OCI-LY7 (cell line): ENCODE data around the gene NF1. TPM values are rescaled to one million over a fixed set of nuclear protein-coding genes. Genes with fewer than 3 reads are reported as not detected.

ENCODE experiments used
- BruUV-seq: library from RNA; stranded (reverse); fragments of 400-500 nt; replicated peaks from 2 replicates; lab custom pipeline; 2021; lab: Mats Ljungman, UMichigan
- CTCF ChIA-PET: fragments of 300-600 bp; sonication (Branson Sonifier 250); formaldehyde crosslinking; loops from one replicate; lab custom pipeline; 2022; ENCODE audit warnings: antibody characterized with exemption; ENCODE audit not compliant: unreplicated experiment; lab: Charles Lee
- POLR2A ChIA-PET: fragments of 300-600 bp; sonication (Branson Sonifier 250); formaldehyde crosslinking; loops from one replicate; lab custom pipeline; 2022; ENCODE audit warnings: antibody characterized with exemption; lab: Charles Lee
- DNase-seq: peaks from one replicate; pipeline ENCODE4 v3.0.0-alpha.2; 2015; ENCODE audit warnings: low spot score
- H2AFZ ChIP-seq: fragments of 200-600 bp; sonication (generic), shearing (Covaris generic); 2 replicates; pipeline ENCODE4 v1.6.1; 2014; ENCODE audit warnings: mild to moderate bottlenecking, antibody characterized with exemption, low read length, moderate library complexity
- H3K27ac ChIP-seq: fragments of 200-600 bp; sonication (generic); 2 replicates; pipeline ENCODE4 v1.5.1; 2014; ENCODE audit warnings: mixed run types, low read depth, mild to moderate bottlenecking, moderate library complexity, low read length, inconsistent platforms; ENCODE audit not compliant: poor library complexity, severe bottlenecking
- H3K36me3 ChIP-seq: fragments of 200-600 bp; sonication (generic); 2 replicates; pipeline ENCODE4 v1.6.1; 2014; ENCODE audit warnings: mild to moderate bottlenecking, antibody characterized with exemption, low read length, moderate library complexity, mixed read lengths; ENCODE audit not compliant: insufficient read depth
- H3K4me1 ChIP-seq: fragments of 200-600 bp; sonication (generic); 2 replicates; pipeline ENCODE4 v1.5.1; 2014; ENCODE audit warnings: mild to moderate bottlenecking, low read length; ENCODE audit not compliant: insufficient read depth, poor library complexity, severe bottlenecking
- H3K4me2 ChIP-seq: fragments of 200-600 bp; sonication (generic); 2 replicates; pipeline ENCODE4 v1.6.1; 2014; ENCODE audit warnings: mild to moderate bottlenecking, low read length
- H3K4me3 ChIP-seq: fragments of 200-600 bp; sonication (generic); 2 replicates; pipeline ENCODE4 v1.5.1; 2014; ENCODE audit warnings: mild to moderate bottlenecking, low read depth, low read length; ENCODE audit not compliant: poor library complexity, severe bottlenecking
- H3K79me2 ChIP-seq: fragments of 200-600 bp; sonication (generic); 2 replicates; pipeline ENCODE4 v1.6.1; 2016; ENCODE audit warnings: low read depth, mild to moderate bottlenecking, low read length, moderate library complexity, mixed read lengths; ENCODE audit not compliant: insufficient read depth
- H3K9me2 ChIP-seq: fragments of 200-600 bp; sonication (generic); 2 replicates; pipeline ENCODE4 v1.6.1; 2016; ENCODE audit warnings: mild to moderate bottlenecking, low read length, mixed read lengths; ENCODE audit not compliant: insufficient read depth
- H3K9me3 ChIP-seq: fragments of 200-600 bp; sonication (generic); 2 replicates; pipeline ENCODE4 v1.6.1; 2014; ENCODE audit warnings: mild to moderate bottlenecking, mixed run types, low read length, mixed read lengths
- H4K20me1 ChIP-seq: fragments of 200-600 bp; sonication (generic); 2 replicates; pipeline ENCODE4 v1.6.1; 2014; ENCODE audit warnings: mild to moderate bottlenecking, antibody characterized with exemption, low read length, moderate library complexity, mixed read lengths; ENCODE audit not compliant: insufficient read depth
- CTCF ChIP-seq: fragments of 200-600 bp; sonication (generic); conservative IDR thresholded peaks from 2 replicates; pipeline ENCODE4 v1.5.1; 2014; ENCODE audit warnings: mild to moderate bottlenecking, antibody characterized with exemption, low read length, moderate library complexity, mixed read lengths
- EZH2phosphoT487 ChIP-seq: fragments of 200-600 bp; sonication (generic); IDR thresholded peaks from 2 replicates; pipeline ENCODE4 v1.6.1; 2018; ENCODE audit warnings: low read depth, borderline replicate concordance, mild to moderate bottlenecking, mixed run types, antibody characterized with exemption, low read length, moderate library complexity, mixed read lengths
- intact Hi-C: fragments of 100-400 bp; cut with micrococcal nuclease; formaldehyde crosslinking; loops from one replicate; pipeline ENCODE4 v1.10.0; 2022; ENCODE audit not compliant: unreplicated experiment
- total RNA-seq, 2 experiments: library from RNA; depleted of rRNA in 1 of 2; stranded (reverse); fragments of >200 nt in 1 of 2; shearing (Covaris generic) in 1 of 2; gene quantifications; 2 replicates each; pipeline ENCODE4 v1.2.3, GENCODE V29; 2014 to 2022

NF1 gene
- total RNA-seq, 2 experiments from 2014 or later: 38.7 to 64.8 TPM

- DNase-seq: no peak
- no peak overlapping the region for H3K27ac ChIP-seq
- CTCF ChIA-PET: no interaction called here
- H2AFZ ChIP-seq: no peak overlapping the region
- H3K79me2 ChIP-seq: no peaks in the 10 kb centered on the region
- H3K4me2 ChIP-seq: no peak overlapping the region
- BruUV-seq: no TSS peak
- intact Hi-C loops: no loop called here
- no peak for TF ChIP-seq EZH2phosphoT487
- TF ChIP-seq CTCF: no peak
- POLR2A ChIA-PET: interaction anchor here (1.0 to 2.2 kb wide), 3 partner anchors 16 to 159 kb away, joined by 3 to 7 read pairs (median 3); no protein-coding TSS in a partner anchor
- peaks cover 6% of the 10 kb centered on the region for H3K4me1 ChIP-seq
- no peaks in the 10 kb centered on the region for H3K9me3 ChIP-seq
- H4K20me1 ChIP-seq: no peaks in the 10 kb centered on the region
- H3K4me3 ChIP-seq: no peak overlapping the region
- peaks cover 32% of the 10 kb centered on the region for H3K36me3 ChIP-seq
- H3K9me2 ChIP-seq: no peaks in the 10 kb centered on the region
Observed at GRCh38 chr17:31369266-31369665, 274.5 kb downstream of the NF1 start.

- intact Hi-C loops: loop anchor here (2.0 to 5.0 kb wide), 3 partner anchors 59 to 359 kb away; no protein-coding TSS in a partner anchor
- peaks cover 6% of the 10 kb centered on the region for H3K4me1 ChIP-seq
- ChIA-PET CTCF (no interaction called here), POLR2A (interaction anchor here (0.6 to 1.7 kb wide), 4 partner anchors 53 to 216 kb away, joined by 3 to 6 read pairs (median 4); no protein-coding TSS in a partner anchor)
- H3K79me2 ChIP-seq: no peaks in the 10 kb centered on the region
- BruUV-seq: no TSS peak
- H3K36me3 ChIP-seq: peaks cover 29% of the 10 kb centered on the region
- no peak overlapping the region for H3K4me2 ChIP-seq
- DNase-seq: no peak
- no peak overlapping the region for H3K4me3 ChIP-seq
- no peaks in the 10 kb centered on the region for H3K9me3 ChIP-seq
- H2AFZ ChIP-seq: no peak overlapping the region
- H3K9me2 ChIP-seq: no peaks in the 10 kb centered on the region
- TF ChIP-seq EZH2phosphoT487: no peak
- TF ChIP-seq CTCF: no peak
- no peak overlapping the region for H3K27ac ChIP-seq
- no peaks in the 10 kb centered on the region for H4K20me1 ChIP-seq
Observed at GRCh38 chr17:31371511-31372097, 276.8 kb downstream of the NF1 start.
